DOHH2 (cell line): ENCODE results near the gene KLF8.

Experiments
- EZH2phosphoT487 ChIP-seq: fragments of 200-600 bp; sonication (generic); IDR thresholded peaks from 2 replicates; pipeline ENCODE4 v1.6.1; 2017; ENCODE audit warnings: borderline replicate concordance, mild to moderate bottlenecking, antibody characterized with exemption, low read length, moderate library complexity, mixed read lengths
- TF ChIP-seq, protein P1 (sequence below): fragments of 200-600 bp; sonication (generic); IDR thresholded peaks from one replicate; pipeline ENCODE4 v1.5.1; 2014; ENCODE audit warnings: antibody characterized with exemption, mild to moderate bottlenecking, low read depth, low read length; ENCODE audit not compliant: poor library complexity, severe bottlenecking

DNA sequence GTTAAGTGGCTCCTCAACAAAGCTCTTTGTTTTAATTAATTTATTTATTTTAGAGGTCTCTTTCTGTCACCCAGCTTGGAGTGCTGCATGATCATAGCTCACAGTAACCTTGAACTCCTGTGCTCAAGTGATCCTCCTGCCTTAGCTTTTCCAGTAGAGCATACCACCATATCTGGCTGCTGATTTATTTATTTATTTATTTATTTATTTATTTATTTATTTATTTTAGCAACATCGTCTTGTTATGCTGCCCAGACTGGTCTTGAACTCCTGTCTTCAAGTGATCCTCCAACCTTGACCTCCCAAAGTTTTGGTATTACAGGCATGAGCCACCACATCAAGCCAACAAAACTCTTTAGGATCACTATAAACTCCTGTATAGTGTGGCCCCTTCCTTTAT is 15.8 kb upstream of the KLF8 start:
- TF ChIP-seq, protein P1, sequence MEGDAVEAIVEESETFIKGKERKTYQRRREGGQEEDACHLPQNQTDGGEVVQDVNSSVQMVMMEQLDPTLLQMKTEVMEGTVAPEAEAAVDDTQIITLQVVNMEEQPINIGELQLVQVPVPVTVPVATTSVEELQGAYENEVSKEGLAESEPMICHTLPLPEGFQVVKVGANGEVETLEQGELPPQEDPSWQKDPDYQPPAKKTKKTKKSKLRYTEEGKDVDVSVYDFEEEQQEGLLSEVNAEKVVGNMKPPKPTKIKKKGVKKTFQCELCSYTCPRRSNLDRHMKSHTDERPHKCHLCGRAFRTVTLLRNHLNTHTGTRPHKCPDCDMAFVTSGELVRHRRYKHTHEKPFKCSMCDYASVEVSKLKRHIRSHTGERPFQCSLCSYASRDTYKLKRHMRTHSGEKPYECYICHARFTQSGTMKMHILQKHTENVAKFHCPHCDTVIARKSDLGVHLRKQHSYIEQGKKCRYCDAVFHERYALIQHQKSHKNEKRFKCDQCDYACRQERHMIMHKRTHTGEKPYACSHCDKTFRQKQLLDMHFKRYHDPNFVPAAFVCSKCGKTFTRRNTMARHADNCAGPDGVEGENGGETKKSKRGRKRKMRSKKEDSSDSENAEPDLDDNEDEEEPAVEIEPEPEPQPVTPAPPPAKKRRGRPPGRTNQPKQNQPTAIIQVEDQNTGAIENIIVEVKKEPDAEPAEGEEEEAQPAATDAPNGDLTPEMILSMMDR, result no peak
- no peak for TF ChIP-seq EZH2phosphoT487
